ENCODE data around the gene NPW. TPM values are rescaled to one million over a fixed set of nuclear protein-coding genes. Genes with fewer than 3 reads are reported as not detected.

The NPW gene
- polyA plus RNA-seq, 1 donor, result 0.72 TPM

DNA sequence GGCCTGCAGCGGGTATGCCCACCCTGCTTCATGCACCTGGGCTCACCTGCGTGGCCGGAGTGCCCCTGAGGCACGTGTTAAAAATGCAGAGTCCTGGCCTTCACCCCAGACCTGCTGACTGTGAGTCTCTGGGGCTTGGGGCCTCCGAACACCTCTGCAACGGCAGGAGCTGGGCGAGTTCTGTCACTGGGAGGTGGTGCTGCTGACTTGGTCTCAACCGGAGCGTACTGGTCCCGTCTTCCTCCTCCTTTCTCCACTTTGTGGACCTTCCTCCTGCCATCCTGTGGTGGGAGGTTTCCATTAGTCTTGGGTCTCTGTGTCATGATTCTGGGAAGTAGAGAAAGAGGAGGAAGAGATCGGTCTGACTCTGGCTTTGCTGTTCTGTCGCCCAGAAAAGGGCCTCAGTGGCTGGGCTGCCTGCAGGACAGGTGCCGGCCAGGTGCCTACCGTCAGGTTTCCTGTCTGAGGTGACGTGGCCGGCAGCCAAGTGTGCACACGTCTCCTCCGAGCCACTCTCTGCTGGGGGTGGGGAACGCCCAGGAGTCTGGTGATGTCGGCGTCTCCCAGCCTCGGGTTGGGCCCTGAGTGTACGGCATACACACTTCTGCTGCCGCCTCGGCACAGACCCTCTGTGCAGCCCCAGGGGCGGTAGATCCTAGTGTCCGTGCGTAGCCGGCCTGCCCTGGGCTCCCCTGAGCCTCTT, 35.1 kb downstream of the NPW start:
- DNase-seq, result no peak

DNA sequence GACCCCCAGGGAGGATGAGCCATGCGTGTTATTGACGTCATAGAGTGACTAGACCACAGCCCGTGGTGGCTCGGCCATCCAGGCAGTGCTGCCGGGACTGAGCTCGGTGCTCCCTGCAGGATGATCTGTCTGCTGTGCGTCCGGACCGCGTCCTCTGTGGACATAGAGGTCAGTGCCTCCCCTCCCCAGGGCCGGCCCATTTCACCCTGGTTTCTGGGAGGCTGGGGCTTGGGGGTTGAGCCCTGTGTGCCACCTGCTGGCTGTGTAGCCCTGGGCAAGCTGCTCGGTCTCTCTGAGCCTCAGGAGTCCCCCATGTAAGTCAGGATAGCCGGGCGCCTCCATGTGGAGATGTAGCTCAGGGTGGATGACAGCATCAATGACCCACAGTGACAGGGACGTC, 36.5 kb downstream of the NPW start:
- no peak for DNase-seq

DNA sequence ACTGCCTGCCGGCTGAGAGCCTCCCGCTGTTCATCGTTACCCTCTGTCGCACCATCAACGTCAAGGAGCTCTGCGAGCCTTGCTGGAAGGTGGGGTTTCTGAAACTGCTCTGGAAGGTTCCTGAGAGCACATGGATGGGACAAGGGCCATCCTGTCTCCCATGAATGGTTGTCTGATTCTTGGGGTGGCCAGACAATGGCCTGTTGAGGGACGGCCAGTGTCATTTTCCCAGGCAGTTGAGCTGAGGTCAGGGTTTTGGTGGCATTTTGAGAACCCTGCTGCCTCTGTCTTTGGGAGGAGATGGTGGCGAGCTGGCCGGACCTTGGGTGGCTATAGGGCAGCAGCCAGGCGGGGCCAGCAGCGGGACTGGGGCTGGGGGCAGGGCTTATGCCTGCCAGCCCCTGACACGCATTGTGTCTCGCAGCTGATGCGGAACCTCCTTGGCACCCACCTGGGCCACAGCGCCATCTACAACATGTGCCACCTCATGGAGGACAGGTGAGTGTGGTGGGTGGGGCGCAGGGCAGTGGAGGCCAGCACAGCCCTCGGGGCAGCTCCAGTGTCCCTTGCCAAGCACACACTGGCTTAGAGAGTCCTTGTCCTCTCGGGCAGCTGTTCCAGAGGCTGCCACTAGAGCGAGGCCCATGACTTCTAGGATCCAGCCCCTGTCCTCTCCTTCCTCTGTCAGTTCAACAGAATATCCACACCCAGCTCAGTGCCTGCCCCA, 37.3 kb downstream of the NPW start:
- DNase-seq, result no peak

DNA sequence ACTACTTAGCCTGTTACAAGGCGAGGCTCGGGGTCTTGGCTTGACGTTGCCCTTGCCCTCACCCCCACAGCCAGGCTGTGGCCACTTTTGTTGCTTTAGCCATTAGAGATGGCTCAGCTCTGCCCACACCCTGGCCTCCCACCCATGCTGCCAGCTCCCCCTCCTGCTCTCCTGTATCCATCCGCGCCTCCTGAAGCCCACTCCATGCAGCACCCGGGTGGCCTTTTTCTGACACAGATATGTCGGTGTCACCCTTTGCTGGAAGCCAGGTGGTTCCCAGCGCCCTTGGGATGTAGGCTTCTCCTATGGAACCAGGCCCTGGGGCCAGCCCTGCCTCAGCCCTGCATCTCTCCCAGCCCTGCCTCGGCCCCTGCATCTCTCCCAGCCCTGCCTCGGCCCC, 37.9 kb downstream of the NPW start:
- DNase-seq, result no peak

DNA sequence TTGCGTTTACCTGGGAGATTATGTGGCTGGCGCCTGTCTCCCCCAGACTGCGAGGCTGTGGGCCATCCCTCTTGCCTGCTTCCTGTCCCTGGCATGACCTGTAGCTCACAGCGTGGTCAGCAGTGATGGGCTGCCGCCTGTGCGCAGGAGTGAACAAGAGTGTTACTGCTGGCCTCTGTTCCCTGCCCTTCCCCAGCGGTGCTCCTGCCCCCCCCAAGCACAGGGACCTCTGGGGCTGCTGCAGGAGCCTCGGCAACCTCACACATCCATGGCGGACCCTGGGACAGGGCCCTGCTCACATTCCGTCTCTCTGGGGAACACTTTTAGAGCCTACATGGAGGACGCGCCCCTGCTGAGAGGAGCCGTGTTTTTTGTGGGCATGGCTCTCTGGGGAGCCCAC, 38.8 kb downstream of the NPW start:
- DNase-seq, result no peak

DNA sequence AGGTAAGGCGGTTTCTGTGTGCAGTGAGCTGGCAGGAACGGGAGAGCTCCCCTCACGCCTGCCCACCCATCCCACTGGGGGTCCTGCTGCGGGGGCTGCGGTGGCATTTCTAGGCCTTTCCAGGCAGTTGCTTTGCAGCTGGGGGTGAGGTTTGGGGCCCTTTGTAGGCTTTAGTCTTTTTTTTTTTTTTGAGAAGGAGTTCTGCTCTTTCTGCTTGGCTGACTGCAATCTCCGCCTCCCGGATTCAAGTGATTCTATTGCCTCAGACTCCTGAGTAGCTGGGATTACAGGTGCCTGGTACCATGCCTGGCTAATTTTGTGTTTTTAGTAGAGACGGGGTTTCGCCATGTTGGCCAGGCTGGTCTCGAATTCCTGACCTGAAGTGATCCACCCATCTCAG, 39.3 kb downstream of the NPW start:
- DNase-seq, result no peak

DNA sequence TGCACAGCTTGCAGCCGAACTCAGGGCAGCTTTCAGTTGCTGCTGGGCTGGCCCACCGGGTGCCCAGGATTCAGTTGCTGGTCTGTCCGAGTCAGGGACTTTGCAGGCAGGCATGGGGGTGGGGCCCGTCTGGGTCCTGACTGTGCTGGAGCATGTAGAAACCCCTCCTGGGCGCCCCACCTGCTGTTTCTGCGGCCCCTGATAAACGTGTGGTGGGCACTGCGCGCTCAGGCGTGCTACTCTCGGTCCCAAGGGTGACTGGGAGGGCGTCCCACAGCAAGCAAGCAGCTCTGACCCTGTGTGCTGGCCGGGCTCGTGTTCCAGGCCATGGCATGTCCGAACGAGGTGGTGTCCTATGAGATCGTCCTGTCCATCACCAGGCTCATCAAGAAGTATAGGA, 40.8 kb downstream of the NPW start:
- DNase-seq, result no peak

DNA sequence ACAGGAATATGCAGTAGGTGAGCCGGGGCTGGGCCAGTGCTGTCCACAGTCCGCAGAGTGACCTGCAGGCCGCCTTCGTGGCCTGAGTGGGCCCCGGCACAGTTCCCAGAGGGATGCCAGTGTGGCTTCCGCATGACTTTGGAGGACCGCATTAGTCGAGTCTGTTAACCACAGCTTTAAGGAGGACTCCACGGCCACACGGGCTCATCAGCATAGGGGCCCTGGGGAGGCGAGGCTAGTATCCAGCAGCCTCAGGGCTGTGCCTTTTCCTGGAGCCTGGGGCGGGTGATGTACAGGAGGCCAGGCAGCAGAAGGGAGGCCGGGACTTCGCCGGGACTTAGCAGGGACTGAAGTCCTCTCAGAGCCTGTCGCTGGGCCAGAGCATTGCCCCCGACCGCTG, 41.4 kb downstream of the NPW start:
- DNase-seq, result no peak

DNA sequence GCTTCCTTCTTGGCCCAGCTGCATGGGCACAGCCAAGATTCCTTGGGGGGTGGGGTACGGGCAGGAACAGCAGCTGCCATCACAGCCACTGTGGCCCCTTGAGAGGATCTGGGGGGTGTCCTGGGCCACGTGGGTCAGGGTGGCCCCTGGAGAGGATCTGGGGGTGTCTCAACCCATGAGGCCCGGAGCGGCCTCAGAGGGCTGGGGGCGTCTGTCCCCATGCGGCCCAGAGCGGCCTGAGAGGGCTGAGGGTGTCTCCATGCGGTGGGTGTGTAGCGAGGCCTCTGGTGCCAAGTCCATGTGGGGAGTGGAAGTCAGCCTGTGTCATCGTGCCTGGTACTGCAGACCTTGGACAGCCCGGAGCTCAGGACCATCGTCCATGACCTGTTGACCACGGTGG, 41.9 kb downstream of the NPW start:
- DNase-seq, result no peak

DNA sequence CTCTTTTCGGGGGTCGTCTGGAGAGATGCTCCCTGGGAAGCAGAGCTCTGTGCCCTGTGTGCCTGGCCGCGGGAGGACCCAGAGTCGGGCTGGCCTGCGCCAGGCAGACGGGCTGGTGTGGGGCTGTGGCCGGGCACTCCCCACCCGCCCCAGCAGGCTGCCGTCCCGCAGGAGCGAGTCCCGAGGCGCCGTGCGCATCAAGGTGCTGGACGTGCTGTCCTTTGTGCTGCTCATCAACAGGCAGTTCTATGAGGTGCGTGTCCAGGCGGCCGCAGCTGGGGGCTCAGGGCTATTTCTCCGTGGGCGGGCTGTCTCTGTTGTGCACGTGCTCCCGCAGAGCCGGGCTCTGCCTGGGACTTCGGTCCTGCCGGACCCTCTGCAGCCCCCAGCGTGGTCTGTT, 43.2 kb downstream of the NPW start:
- no peak for DNase-seq

DNA sequence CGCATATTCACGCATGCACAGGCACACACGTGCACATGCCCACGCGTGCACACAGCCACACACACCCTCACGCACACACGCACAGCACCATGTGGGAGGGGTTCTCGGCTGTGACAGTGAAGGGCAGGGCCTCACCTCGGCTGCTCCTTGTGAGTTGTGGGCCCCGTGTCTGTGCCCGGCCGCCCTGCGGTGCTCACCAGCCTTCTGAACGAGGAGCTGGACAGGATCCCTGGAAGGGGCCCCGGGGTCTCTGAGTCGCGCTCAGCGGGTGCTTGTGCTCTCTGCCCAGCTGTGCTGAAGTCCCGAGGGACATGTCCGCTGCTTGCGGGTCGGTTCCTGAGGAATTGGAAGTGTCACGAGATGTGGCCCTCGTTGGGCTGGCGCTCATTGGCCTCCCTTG, 44.3 kb downstream of the NPW start:
- DNase-seq, result no peak

DNA sequence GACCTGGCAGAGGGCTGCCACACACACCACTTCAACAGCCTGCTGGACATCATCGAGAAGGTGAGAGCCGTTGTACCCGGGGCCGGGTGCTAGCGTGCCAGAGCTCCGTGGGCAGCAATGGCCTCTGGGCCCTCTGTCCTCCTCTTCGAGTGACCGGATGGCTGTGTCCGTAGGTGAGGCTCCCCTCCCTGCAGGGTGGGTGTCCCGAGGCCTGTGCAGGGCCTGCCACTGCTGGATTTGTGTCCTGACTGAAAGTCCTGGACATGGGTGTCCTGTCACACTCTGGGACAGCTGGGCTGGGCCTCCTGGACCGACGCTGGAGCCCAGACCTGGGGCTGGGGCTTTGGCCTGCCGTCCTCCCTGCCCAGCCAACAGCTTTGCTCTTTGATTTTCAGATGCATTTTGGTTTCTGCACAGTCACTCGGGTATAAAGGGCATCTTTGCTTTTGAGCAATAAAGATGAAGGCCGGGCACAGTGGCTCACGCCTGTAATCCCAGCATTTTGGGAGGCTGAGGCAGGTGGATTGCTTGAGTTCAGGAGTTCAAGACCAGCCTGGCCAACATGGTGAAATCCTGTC, 44.9 kb downstream of the NPW start:
- no peak for DNase-seq

DNA sequence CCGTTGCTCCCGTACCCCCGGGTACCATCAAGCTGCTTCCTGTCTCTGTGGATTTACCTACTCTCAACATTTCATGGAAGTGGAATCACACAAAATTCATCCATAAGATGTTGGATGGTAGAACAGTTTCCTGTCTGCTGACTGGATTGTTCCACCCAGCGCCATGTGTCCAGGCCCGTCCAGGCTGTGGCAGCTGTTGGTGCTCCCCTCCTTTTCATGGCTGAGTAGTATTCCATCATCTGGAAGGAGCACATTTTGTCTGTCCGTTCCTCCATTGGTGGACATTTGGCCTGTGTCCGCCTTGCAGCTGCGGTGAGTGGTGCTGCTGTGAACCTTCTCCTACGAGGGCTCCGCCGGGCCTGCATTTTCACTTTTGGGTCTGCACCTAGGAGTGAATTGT, 46.6 kb downstream of the NPW start:
- no peak for DNase-seq

Other genes with a start within 250 kb of the NPW start
- 22.8 TPM for gene NME3, start 248.2 kb upstream of the NPW start, polyA plus RNA-seq (ENCODE audit: insufficient read length)
- 7.2 TPM for gene EME2, start 247.0 kb upstream of the NPW start, polyA plus RNA-seq (ENCODE audit: insufficient read length)
- 45.8 TPM for gene MRPS34, start 246.7 kb upstream of the NPW start, polyA plus RNA-seq (ENCODE audit: insufficient read length)
- 30.5 TPM for gene SPSB3, start 237.2 kb upstream of the NPW start, polyA plus RNA-seq (ENCODE audit: insufficient read length)
- gene NUBP2, start 236.8 kb upstream of the NPW start, polyA plus RNA-seq (ENCODE audit: insufficient read length), result 48.7 TPM
- 0.52 TPM for gene IGFALS, start 226.1 kb upstream of the NPW start, polyA plus RNA-seq (ENCODE audit: insufficient read length)
- 44.7 TPM for gene HAGH, start 193.0 kb upstream of the NPW start, polyA plus RNA-seq (ENCODE audit: insufficient read length)
- 21.2 TPM for gene FAHD1, start 192.6 kb upstream of the NPW start, polyA plus RNA-seq (ENCODE audit: insufficient read length)
- gene MEIOB, start 147.6 kb upstream of the NPW start, polyA plus RNA-seq (ENCODE audit: insufficient read length), result 0.26 TPM
- gene HS3ST6, start 101.4 kb upstream of the NPW start, polyA plus RNA-seq (ENCODE audit: insufficient read length), result 0.21 TPM
- 39.0 TPM for gene MSRB1, start 76.6 kb upstream of the NPW start, polyA plus RNA-seq (ENCODE audit: insufficient read length)
- gene RPL3L, start 65.1 kb upstream of the NPW start, polyA plus RNA-seq (ENCODE audit: insufficient read length), result 72.5 TPM
- 145 TPM for gene NDUFB10, start 60.2 kb upstream of the NPW start, polyA plus RNA-seq (ENCODE audit: insufficient read length)
- gene RPS2, start 55.0 kb upstream of the NPW start, polyA plus RNA-seq (ENCODE audit: insufficient read length), result 3,719 TPM
- not detected for gene RNF151, start 52.9 kb upstream of the NPW start, polyA plus RNA-seq (ENCODE audit: insufficient read length)
- gene TBL3, start 47.7 kb upstream of the NPW start, polyA plus RNA-seq (ENCODE audit: insufficient read length), result 34.3 TPM
- gene NOXO1, start 38.3 kb upstream of the NPW start, polyA plus RNA-seq (ENCODE audit: insufficient read length), result 1.3 TPM
- gene GFER, start 35.6 kb upstream of the NPW start, polyA plus RNA-seq (ENCODE audit: insufficient read length), result 20.2 TPM
- 2.1 TPM for gene SYNGR3, start 29.8 kb upstream of the NPW start, polyA plus RNA-seq (ENCODE audit: insufficient read length)
- gene ZNF598, start 10.0 kb upstream of the NPW start, polyA plus RNA-seq (ENCODE audit: insufficient read length), result 32.1 TPM
- gene NHERF2, start 7.1 kb downstream of the NPW start, polyA plus RNA-seq (ENCODE audit: insufficient read length), result 47.8 TPM
- 13.5 TPM for gene NTHL1, start 28.0 kb downstream of the NPW start, polyA plus RNA-seq (ENCODE audit: insufficient read length)
- gene TSC2, start 28.2 kb downstream of the NPW start, polyA plus RNA-seq (ENCODE audit: insufficient read length), result 92.4 TPM
- gene PKD1, start 116.1 kb downstream of the NPW start, polyA plus RNA-seq (ENCODE audit: insufficient read length), result 181 TPM
- 0.92 TPM for gene RAB26, start 128.8 kb downstream of the NPW start, polyA plus RNA-seq (ENCODE audit: insufficient read length)
- 46.7 TPM for gene TRAF7, start 136.0 kb downstream of the NPW start, polyA plus RNA-seq (ENCODE audit: insufficient read length)
- gene CASKIN1, start 176.8 kb downstream of the NPW start, polyA plus RNA-seq (ENCODE audit: insufficient read length), result 3.1 TPM
- 41.0 TPM for gene MLST8, start 185.7 kb downstream of the NPW start, polyA plus RNA-seq (ENCODE audit: insufficient read length)
- gene BRICD5, start 191.1 kb downstream of the NPW start, polyA plus RNA-seq (ENCODE audit: insufficient read length), result 7.8 TPM
- gene PGP, start 195.1 kb downstream of the NPW start, polyA plus RNA-seq (ENCODE audit: insufficient read length), result 15.7 TPM
- gene E4F1, start 203.8 kb downstream of the NPW start, polyA plus RNA-seq (ENCODE audit: insufficient read length), result 16.4 TPM
- 1.1 TPM for gene DNASE1L2, start 216.7 kb downstream of the NPW start, polyA plus RNA-seq (ENCODE audit: insufficient read length)
- gene ECI1, start 231.8 kb downstream of the NPW start, polyA plus RNA-seq (ENCODE audit: insufficient read length), result 65.3 TPM
- gene RNPS1, start 248.3 kb downstream of the NPW start, polyA plus RNA-seq (ENCODE audit: insufficient read length), result 183 TPM